A549 (cell line): ENCODE measurements around the gene UTS2R.
"Not testable (repeated sequence)": the region's sequence is repeated elsewhere in the genome, so short reads cannot be mapped to it uniquely, and the experiment has no call there.

Source experiments
- EP300 ChIP-seq, 2 experiments: fragments of >200 bp; sonication (Bioruptor Twin); formaldehyde crosslinking; IDR thresholded peaks; 2 replicates in 1 of 2; 3 replicates in 1 of 2; pipeline ENCODE4 v1.6.1; 2016 to 2017
- SMC3 ChIP-seq: fragments of >200 bp; sonication (Bioruptor Twin); formaldehyde crosslinking; IDR thresholded peaks from 3 replicates; pipeline ENCODE4 v1.6.1; 2018; ENCODE audit warnings: inconsistent platforms
- TF ChIP-seq, protein P1 (sequence below): fragments of >200 bp; sonication (Bioruptor Twin); formaldehyde crosslinking; IDR thresholded peaks from 3 replicates; pipeline ENCODE4 v1.5.1; 2016

DNA sequence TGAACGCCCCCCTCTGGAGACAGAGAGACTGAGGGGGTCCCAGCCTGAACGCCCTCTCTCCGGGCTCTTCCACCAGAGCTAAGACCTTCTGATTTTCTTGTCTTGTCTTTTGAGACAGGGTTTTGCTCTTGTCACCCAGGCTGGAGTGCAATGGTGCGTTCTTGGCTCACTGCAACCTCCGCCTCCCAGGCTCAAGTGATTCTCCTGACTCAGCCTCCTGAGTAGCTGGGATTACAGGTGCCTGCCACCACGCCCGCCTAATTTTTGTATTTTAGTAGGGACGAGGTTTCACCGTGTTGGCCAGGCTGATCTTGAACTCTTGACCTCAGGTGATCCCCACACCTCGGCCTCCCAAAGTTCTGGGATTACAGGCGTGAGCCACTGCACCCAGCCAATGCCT is 23.6 kb upstream of the UTS2R start:
- TF ChIP-seq EP300 (IDR thresholded peaks at IDR 0.05); SMC3: not testable (repeated sequence)
- TF ChIP-seq, protein P1, sequence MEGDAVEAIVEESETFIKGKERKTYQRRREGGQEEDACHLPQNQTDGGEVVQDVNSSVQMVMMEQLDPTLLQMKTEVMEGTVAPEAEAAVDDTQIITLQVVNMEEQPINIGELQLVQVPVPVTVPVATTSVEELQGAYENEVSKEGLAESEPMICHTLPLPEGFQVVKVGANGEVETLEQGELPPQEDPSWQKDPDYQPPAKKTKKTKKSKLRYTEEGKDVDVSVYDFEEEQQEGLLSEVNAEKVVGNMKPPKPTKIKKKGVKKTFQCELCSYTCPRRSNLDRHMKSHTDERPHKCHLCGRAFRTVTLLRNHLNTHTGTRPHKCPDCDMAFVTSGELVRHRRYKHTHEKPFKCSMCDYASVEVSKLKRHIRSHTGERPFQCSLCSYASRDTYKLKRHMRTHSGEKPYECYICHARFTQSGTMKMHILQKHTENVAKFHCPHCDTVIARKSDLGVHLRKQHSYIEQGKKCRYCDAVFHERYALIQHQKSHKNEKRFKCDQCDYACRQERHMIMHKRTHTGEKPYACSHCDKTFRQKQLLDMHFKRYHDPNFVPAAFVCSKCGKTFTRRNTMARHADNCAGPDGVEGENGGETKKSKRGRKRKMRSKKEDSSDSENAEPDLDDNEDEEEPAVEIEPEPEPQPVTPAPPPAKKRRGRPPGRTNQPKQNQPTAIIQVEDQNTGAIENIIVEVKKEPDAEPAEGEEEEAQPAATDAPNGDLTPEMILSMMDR: not testable (repeated sequence)
